NCI-H1694 treated with DMSO at 0.1 percent for 48 hours (cell line): ENCODE measurements around the gene GBGT1.
"Not testable (repeated sequence)": the region's sequence is repeated elsewhere in the genome, so short reads cannot be mapped to it uniquely, and the experiment has no call there.

Experiments used
- DNase-seq: peaks from one replicate; lab custom pipeline; 2025; lab: John Stamatoyannopoulos, UW

The GBGT1 gene

DNA sequence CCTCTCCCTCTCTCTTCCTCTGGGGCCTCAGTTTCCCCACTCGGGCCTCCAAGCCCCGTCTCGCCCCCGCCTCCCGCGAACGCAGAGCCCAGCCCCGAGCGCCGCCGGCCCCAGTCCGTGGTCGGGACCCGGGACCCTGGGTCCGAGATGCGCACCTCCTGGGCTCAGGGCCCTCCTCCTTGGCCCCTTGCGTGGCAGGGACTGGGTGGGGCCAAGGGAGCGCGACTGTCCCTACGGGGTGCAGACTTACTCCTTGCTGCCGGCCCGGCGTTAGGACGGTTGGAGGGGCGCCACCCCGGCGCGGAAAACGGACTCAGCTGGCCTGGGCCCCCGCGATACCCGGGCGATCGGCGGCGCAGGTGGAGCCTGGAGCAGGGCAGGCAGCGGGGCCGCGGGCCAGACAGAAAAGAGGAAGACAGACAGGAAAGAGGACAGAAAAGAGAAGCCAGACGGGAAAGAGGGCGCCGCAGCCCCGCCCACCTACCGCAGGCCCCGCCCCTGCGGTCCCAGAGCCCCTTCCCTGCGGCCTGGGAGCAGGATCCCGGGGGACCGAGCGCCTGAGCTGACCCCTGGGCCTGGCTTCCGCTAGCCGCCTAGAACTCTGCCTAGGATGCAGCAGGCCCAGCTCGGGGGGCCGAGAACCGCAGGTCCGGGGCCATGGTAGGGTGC lies at the start of gene GBGT1:
Gene GBGT1, minus strand, starts transcription at position 411 of the 669 bp plus-strand sequence. CDS start 1,502 bp downstream, outside the sequence.
- DNase-seq, result no peak

DNA sequence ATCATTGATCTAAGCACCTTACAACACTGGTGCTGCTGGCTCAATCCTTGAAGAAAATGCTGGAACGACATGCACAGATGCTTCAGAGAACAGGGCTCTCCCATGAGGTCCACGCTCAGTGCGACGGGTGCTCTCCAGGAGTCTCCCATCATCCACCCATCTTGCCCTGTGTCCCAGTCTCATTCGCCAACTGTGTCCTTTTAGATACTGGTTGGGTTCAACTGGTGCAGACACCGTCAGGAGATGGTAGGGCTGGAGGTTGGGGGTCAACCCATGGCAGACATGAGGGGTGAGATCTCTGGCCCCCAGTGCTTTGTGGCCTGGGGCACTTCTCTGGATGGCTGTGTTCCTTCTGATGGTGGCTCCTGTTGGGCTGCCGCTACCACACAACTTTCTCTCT lies 46.9 kb upstream of the GBGT1 start:
- no peak for DNase-seq

DNA sequence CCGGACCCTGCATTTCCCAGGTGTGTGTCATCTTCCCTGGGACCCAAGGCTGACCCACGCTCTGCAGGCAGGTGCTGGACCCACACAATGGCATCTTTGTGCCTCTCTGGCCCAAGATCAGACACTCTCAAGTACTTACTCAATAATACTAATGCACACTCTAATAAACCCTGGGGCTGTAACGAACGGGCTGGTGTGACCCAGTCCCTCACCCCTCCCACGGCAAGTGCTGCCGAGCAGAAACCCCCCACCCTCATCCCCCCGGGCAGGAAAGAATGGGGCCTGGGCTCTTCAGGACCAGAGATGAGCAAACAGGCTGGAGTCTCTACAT lies 46.5 kb upstream of the GBGT1 start:
- no peak for DNase-seq

DNA sequence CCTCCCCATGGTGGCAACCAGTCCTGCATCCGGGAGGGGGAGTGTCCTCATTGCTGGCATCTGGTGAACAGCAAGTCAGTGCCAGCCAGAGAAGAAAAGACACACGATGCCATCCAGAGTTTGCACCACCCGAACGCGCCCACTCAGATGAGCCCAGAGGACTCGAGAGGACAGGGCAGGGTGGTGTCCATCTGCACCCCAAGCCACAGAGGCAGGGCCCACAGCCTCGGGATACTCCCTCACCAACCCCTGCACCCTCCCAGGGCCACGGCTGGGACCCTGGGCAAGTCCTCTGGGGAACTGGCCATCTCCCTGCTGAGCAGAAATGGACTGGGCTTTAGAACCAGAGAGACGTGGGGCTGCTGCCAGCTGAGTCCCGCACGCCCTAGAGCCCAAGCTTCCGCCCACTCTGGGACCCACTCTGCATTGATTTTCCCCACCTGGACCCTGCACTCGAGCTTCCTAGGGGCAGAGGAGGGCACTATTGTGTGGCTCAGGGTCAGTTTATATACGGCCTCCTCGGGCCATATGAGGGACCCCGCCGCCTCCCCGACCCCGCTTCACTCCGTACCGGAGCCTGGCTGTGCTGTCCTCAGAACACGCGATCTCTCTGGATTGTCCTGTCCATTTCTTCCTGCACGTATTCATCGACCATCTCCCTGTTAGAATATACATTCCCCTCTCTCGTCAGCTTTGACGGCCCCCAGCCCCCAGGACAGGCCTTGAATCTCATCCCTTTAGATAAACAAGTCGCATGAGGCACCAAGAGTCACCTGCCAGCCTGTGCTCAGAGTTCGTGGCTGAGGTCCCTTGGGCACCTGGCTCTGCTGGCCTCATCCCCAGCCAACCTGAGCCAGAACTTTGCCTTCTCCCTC lies 45.9 kb upstream of the GBGT1 start:
- not testable (repeated sequence) for DNase-seq

DNA sequence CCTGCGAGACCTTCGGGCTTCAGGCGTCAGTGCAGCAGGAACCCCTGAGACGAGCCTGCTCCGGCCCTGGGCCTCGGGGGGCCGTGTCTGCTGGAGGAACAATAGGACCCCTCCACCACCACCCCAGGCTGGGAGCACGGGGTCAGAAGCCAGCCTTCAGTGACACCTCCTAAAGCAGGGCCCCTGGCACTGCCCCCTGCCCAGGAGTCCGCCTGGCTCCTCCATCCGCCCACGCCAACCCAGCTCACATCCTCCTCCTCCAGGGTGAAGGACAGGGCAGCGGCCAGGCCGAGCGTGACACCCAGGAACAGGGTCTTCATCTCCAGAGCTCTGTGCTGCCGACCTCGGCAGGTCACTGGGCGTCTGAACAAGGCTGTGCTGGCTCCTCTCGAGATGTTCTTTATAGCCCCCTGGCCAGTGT lies 45.2 kb upstream of the GBGT1 start, which contains the start of gene OBP2B:
Gene OBP2B, minus strand, starts transcription at position 371 of the 421 bp plus-strand sequence. Its CDS starts 51 bp downstream, at position 320.
- DNase-seq, result not testable (repeated sequence)

DNA sequence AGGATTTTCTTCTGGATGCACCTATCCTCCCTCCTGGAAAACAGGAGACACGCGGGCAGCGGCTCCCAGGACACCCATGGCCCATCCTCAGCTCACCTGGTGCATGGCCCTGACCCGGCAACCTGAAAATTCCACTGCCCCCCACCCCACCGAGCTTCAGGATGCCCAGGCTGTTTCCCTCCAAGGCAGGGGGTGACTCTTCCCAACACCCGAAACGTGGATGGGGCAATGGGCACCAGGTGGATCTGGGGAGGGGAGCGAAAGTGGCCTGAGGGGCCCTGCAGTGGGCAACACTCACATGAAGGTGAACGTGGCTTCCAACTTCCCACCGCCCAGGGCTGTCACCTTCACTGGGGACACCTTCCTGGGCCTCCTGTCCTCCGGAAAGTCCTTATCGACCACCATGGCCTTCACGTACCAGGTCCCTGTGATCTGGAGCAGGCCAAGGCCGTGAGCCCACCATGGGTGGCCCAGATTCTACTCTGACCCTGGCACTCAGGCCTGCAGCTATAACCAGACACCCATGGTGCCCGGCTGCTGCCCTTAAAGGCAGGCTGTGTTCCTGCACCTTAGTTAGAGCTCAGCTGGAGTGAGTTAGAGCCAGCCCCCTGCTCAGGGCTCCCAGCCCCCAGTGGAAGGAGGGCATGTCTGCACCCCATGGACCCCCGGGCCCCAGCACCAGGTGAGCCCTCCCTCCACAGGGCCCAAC lies 44.6 kb upstream of the GBGT1 start:
- not testable (repeated sequence) for DNase-seq

DNA sequence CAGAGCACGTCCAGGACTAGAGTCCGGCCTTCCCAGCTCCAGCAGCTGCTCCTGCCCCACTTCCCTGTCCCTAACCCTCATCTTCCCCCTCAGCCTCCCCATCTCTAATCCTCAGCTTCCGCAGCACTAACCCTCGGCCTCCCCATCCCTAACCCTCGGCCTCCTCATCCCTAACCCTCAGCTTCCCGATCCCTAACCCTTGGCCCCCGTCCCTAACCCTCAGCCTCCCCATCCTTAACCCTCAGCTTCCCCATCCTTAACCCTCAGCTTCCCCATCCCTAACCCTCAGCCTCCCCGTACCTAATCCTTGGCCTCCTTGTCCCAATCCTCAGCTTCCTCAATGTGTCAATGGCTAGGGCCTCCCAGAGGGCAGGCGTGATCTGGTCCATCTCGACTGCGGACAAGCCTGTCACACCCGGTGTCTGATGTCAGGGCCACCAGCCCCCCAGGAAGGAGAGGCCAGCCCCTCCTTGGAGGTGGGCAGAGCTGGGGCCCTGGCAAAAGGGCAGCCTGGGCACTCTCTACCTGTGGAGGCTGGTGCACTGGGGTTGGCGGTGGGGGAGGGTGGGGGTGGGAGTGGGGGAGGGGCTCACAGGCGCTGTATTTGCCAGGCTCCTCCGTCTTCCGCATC lies 43.9 kb upstream of the GBGT1 start:
- no peak for DNase-seq

DNA sequence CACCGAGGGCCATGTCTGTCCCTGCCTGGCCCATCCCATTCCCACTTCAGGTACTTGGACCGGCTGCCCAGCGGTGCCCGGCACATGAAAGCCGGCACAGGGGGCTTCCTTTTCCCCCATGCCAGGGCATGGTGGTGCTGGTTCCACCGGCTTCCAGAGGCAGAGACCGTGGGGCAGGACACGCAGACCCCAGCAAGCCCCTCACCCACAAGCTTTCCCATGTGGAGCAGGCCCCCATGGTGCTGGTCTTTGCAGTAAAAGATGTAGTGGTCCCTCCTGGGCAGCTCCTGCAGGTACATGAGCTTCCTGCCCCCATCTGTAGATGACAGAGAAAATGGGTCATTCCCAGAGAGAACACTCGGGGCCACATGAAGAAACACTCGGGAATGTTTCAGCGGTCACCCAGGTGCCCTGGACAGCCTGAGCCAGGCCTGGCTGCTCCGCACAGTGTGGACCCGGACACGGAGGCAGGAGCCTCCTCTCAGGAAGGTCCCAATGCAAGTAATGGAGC lies 43.4 kb upstream of the GBGT1 start:
- no peak for DNase-seq

DNA sequence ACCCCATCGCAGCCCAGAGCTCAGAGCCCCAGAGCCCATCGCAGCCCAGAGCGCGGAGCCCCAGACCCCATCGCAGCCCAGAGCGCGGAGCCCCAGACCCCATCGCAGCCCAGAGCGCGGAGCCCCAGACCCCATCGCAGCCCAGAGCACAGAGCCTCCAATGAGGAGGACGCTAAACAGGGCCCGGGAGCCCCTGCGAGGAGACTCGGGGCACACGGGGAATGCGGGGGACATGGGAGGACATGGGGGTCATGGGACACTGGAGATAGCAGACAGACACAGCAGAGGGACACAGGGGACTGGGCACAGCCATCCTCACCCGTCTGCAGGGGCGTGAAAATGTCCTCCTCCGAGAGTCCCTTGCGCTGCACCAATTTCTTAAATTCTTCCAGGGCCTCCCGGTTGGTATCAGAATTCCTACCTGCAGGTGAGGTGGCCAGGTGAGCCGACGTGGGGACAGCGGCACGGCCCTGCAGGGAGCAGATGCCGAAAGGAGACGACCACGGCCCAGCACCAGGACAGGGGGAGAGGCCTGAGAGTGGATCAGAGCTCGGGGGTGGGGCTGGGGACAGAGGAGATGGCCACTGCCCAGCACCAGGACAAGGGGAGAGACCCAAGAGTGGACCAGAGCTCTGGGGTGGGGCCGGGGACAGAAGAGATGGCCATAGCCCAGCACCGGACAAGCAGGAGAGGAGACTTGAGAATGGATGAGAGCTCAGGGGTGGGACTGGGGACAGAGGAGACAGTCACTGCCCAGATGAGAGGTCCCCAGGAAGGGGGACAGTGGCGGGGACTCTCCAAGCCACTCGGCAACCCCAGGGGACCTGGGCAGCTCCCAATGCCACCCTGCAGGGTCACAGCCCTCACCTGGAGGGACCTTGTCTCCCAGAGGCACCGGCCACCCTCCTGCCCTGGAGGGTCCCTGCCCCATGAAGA lies 42.5 kb upstream of the GBGT1 start:
- no peak for DNase-seq

DNA sequence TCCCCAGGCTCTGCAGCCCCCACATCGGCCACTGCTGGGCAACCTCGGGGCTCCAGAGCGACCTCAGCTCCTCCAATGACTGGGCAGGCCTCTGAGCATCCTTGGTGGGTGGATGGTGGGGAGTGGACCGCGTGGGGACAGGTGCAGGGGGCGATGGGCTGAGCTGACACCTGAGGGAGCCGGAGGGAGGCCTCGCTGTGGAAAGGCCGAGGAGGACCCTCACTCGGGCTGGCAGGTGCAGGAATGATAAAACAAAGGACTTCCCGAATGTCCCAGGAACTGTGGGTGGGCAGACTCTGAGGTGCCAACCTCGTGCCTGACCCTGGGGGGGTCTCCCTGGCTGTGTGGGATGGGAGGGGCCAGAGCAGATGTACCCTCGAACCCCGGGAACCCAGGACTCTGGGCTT lies 41.8 kb upstream of the GBGT1 start:
- DNase-seq, result not testable (repeated sequence)

DNA sequence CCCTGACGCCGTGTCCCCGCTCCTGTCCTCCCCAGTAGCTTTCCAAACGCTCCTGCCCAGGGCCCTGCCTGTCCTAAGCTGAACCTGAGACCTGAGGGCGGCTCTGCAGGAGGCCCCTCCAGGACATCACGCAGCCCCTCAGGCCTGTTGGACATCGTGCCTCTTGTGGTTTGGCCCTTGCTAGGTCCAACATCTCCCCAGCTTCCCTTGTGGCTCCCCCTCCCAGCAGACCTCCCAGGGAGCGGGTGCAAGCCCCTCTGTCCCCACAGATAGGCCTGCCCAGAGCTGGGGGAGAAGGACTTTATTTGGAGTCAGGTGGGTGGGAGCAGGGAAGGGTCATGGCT lies 41.3 kb upstream of the GBGT1 start:
- no peak for DNase-seq

DNA sequence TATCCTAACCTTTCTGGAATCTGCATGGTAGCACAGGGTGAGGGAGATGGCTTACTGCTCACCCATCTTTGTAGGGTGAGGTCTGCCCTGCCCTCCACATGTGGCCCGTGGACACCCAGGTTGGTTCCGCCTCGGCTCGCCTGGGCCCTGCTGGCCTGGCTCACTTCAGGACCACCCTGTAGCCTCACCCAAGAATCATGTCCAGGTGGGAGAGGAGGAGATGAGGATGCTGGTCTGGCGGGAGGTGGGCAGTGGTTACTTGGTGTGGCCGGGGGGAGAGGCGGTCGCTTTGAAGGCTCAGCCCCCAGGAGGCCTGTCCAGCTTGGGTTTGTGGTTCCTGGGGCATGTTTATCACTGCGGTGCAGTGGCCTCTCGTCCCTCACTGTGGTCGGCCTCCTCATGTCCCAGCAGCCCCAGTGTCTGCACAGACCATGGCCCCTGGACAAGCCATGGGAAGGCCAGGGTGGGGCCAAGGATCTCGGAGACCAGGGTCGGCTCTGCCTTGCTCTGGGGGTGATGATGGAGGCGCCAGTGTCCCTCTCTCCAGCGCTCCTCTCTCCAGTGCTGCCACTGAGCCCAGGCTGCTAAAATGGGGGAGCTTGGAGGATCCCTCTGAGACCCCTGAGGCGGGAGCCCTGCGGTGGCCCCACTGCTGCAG lies 40.8 kb upstream of the GBGT1 start:
- no peak for DNase-seq

DNA sequence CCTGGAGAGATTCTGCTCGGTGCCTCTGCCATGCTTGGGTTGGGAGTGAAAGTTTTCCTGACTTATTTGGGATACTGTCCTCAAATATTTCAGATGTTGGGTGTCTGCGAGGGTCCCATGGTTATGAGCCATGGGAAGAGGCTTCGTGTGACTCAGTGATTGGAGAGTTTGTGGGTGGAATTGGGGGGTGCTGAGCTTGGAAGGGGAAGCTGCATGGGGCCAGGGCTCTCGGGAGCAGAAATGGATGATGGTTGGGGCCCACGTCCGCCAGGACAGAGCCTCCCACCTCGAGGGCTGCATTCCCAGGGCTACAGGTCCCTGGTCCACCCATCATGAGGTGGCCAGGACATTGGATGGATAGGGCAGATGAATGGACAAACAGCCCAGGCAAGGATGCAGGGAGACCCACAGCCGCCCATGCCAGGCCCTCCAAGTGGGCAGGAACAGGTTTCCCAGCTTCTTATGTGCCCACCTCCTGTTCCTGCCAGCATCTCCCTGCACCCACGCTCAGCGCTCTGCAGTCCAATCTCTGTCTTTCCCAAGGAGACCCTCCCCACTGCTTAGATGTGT lies 39.9 kb upstream of the GBGT1 start:
- DNase-seq, result no peak

DNA sequence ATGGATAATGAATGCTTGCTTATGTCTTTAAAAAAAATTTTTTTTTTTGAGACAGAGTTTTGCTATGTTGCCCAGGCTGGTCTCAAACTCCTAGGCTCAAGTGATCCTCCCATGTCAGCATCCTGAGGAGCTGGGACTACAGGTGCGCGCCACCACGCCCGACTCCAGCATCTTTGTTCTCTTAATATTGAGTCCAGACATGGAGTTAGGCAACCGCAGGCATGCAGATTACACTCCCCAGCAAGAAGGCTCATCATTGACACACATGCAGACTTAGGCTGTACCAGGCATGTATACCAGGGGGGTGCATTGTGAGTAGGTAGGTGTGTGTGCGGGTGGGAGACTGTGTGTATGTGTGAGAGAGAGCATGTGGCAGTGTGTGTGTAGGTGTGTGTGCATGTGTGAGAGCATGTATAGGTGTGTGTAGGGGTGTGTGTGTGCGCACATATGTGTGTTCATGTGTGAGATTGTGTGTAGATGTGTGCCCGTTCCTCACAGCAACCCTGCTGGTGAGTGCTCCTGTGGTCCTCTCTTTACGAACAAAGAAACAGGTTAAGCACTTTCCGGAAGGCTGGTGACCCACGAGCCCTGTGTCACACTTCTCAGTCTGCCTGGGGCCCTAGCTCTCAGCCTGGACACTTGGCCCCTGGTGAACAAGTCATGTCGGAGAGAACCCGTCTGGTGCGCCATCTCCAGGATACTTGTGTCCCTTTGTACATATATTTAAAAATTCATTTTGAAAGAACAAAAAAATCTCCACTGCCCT lies 39.2 kb upstream of the GBGT1 start:
- DNase-seq, result no peak

DNA sequence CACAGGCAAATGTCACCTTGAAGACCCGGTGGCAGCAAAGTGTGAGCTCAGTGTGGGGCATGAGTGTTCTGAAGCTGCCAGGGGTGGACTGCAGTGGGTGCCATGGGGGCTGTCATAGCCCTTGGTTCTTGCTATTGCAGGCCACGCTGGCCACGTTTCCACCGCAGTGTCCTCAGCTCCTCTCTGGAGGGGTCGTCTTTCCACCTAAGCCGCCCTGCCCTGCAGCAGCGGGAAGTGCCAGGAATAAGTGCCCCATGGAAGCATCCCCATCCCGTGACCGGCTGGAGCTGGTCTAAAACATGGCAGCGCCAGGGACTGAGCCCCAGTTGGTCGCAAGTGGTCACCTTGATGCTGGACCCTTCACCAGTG lies 38.4 kb upstream of the GBGT1 start:
- no peak for DNase-seq

DNA sequence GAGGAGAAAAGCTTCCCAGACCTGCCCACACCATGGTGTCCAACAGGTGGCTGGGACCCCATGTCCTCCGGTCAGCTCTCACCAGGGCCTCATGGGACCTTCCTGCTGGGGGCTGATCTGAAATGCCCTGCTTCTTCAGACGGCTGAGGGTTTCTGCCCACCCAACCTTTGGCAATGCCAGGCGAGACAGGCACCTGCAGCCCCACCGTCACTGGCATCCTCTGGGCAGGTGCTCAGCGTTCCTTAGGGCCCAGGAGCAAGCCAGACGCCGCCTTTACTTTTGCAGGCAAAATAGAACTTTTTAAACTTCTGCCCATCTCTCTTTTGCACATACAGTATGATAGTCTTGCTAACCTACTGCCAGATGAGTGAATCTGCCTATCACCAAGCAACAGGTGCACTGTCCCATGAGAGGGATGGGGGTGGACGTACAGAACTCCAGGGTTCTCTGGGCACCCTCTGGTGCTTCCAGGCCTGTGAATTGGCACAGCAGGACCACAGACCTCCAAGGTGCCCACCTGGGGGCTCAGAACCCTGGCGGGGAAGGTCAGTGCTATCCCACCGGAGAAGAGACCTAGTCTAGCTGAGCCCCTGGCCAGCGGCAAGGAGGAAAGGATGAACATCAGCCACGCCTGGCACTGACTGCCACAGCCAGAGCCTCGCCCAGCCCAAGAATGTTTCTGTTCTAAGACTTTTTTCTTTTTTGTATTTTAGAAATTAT lies 37.9 kb upstream of the GBGT1 start:
- no peak for DNase-seq

DNA sequence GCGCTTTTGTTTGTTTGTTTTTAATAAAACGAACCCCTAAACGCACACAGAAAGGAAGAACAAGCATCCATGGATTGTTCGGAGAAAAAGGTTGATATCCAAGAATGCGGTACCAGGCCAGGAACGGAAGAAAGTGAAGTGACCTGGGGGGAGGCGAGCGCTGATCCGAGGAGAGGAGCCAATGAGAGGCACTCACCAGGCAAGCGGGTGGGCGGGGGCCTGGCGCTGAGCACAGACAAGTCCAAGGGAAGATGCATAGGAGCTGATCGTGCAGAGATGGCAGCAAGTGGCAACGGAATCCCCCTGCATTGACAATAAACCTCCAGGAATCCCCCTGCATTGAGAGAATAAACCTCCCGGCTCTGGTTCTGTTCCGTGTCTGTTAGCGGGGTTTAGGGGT lies 36.9 kb upstream of the GBGT1 start:
- DNase-seq, result no peak

DNA sequence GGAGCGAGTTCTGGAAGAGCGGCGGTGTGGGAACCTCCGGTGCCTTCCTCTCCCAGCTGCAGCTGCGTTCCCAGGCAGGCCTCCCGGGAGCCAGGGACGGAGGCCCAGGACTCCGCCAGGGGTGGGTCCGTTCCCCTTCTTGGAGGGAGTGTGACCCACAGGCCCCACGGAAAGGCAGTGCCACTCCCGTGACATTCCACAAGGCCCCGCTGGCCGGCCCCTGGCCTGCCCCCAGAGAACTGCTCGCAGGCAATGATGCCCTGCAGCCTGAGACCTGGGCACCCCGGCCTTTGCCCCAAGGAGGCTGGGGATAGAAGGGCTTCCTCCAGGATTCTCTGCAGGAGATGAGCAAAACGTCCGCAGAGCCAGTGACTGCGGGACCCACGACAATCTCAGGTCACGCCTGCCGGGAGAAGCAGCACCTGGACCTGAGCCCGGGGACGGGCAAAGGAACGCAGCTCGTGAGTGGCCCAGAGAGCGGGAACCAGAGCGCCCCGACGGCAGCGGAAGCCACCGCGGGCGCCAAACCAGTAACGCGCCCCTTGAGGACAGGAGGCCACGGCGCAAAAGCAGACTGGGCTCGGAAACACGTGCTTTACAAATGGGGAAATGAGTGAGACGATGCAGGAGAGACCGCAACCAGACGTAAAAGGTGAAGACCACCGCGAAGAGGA lies 36.1 kb upstream of the GBGT1 start:
- no peak for DNase-seq
